Measurements from ENCODE around the gene NR4A2. TPM values are rescaled to one million over a fixed set of nuclear protein-coding genes. Genes with fewer than 3 reads are reported as not detected.

Gene NR4A2
- total RNA-seq, 1 experiment from 2014 or later: 0.66 TPM

GRCh38 chr2:156349605-156350004 is 17.1 kb upstream of the NR4A2 start:
- ChIA-PET CTCF (interaction anchor here (0.6 kb wide), 1 partner anchor 461 kb away, joined by 3 read pairs; no protein-coding TSS in a partner anchor), POLR2A (no interaction called here)
- Mint-ChIP-seq H3K27me3 (ENCODE audit: low read depth) (peaks cover 5% of the 10 kb centered on the region), H3K4me1 (peaks cover 11% of the 10 kb centered on the region), H3K36me3 (no peaks in the 10 kb centered on the region; the same call in 1 of the 2 replicates), H3K27ac (no peak overlapping the region), H3K9me3 (peaks cover 19% of the 10 kb centered on the region), H3K4me3 (no peak overlapping the region)
- ATAC-seq (no peak; the same call in 1 of the 2 replicates), DNase-seq (ENCODE audit: low spot score) (no peak)
- TF ChIP-seq GTF2I (CRISPR knock-in tag; conservative IDR thresholded peaks at IDR 0.05) (no peak), E2F5 (CRISPR knock-in tag; IDR thresholded peaks at IDR 0.05) (no peak), ZNF232 (CRISPR knock-in tag; IDR thresholded peaks at IDR 0.05) (no peak), USF1 (CRISPR knock-in tag; IDR thresholded peaks at IDR 0.05) (no peak), NFE2L1 (CRISPR knock-in tag; IDR thresholded peaks at IDR 0.05) (no peak), ZNF416 (CRISPR knock-in tag; IDR thresholded peaks at IDR 0.05) (no peak), ZSCAN18 (CRISPR knock-in tag; IDR thresholded peaks at IDR 0.05) (no peak), NFATC4 (CRISPR knock-in tag; IDR thresholded peaks at IDR 0.05) (no peak), ERG (CRISPR knock-in tag; IDR thresholded peaks at IDR 0.05) (no peak), MLX (CRISPR knock-in tag; IDR thresholded peaks at IDR 0.05) (no peak), ZBTB43 (CRISPR knock-in tag; IDR thresholded peaks at IDR 0.05) (no peak)

- no peak for DNase-seq (ENCODE audit: low spot score)
- no peak overlapping the region for H3K27ac Mint-ChIP-seq
- H3K4me1 Mint-ChIP-seq: peaks cover 11% of the 10 kb centered on the region
- H3K4me3 Mint-ChIP-seq: no peak overlapping the region
- ChIA-PET CTCF (interaction anchor here (0.6 kb wide), 1 partner anchor 461 kb away, joined by 3 read pairs; no protein-coding TSS in a partner anchor), POLR2A (no interaction called here)
- H3K36me3 Mint-ChIP-seq: no peaks in the 10 kb centered on the region; the same call in 1 of the 2 replicates
- no peak for TF ChIP-seq TEAD1 (CRISPR knock-in tag; IDR thresholded peaks at IDR 0.05)
- TF ChIP-seq HMGA2 (CRISPR knock-in tag; IDR thresholded peaks at IDR 0.05): peak; percentile 99
- no peak for TF ChIP-seq TEAD4 (CRISPR knock-in tag; IDR thresholded peaks at IDR 0.05)
- H3K27me3 Mint-ChIP-seq (ENCODE audit: low read depth): peaks cover 9% of the 10 kb centered on the region
- H3K9me3 Mint-ChIP-seq: peaks cover 15% of the 10 kb centered on the region
- no peak for ATAC-seq
Observed at GRCh38 chr2:156349161-156349560, 16.6 kb upstream of the NR4A2 start.

- ChIA-PET POLR2A (no interaction called here), CTCF (interaction anchor here (1.1 to 1.6 kb wide), 2 partner anchors 12 to 13 kb away, joined by 3 to 5 read pairs; no protein-coding TSS in a partner anchor)
- no peak overlapping the region for H3K4me3 Mint-ChIP-seq
- DNase-seq (ENCODE audit: low spot score): no peak
- H3K27me3 Mint-ChIP-seq (ENCODE audit: low read depth): peaks cover 24% of the 10 kb centered on the region
- H3K9me3 Mint-ChIP-seq: peaks cover 15% of the 10 kb centered on the region
- no peak for ATAC-seq
- H3K36me3 Mint-ChIP-seq: no peaks in the 10 kb centered on the region; the same call in 1 of the 2 replicates
- H3K4me1 Mint-ChIP-seq: peaks cover 16% of the 10 kb centered on the region
- H3K27ac Mint-ChIP-seq: no peak overlapping the region
- TF ChIP-seq ATF1 (CRISPR knock-in tag; IDR thresholded peaks at IDR 0.05): no peak
- no peak for TF ChIP-seq GTF2I (CRISPR knock-in tag; conservative IDR thresholded peaks at IDR 0.05)
- TF ChIP-seq RORB (CRISPR knock-in tag; IDR thresholded peaks at IDR 0.05): no peak
- TF ChIP-seq ZNF281 (CRISPR knock-in tag; IDR thresholded peaks at IDR 0.05): no peak
- no peak for TF ChIP-seq NR3C1 (CRISPR knock-in tag; conservative IDR thresholded peaks at IDR 0.05; ENCODE audit: low read depth)
- TF ChIP-seq NFE2L1 (CRISPR knock-in tag; IDR thresholded peaks at IDR 0.05): no peak
- TF ChIP-seq ZMAT4 (CRISPR knock-in tag; IDR thresholded peaks at IDR 0.05): no peak
- TF ChIP-seq HMGXB4 (CRISPR knock-in tag; IDR thresholded peaks at IDR 0.05): no peak
- no peak for TF ChIP-seq SOX15 (CRISPR knock-in tag; IDR thresholded peaks at IDR 0.05)
- no peak for TF ChIP-seq SP1 (CRISPR knock-in tag; conservative IDR thresholded peaks at IDR 0.05)
Observed at GRCh38 chr2:156347431-156347830, 14.9 kb upstream of the NR4A2 start.
